ENCODE measurements around the gene IREB2.
"Not testable (repeated sequence)": the region's sequence is repeated elsewhere in the genome, so short reads cannot be mapped to it uniquely, and the experiment has no call there.

DNA sequence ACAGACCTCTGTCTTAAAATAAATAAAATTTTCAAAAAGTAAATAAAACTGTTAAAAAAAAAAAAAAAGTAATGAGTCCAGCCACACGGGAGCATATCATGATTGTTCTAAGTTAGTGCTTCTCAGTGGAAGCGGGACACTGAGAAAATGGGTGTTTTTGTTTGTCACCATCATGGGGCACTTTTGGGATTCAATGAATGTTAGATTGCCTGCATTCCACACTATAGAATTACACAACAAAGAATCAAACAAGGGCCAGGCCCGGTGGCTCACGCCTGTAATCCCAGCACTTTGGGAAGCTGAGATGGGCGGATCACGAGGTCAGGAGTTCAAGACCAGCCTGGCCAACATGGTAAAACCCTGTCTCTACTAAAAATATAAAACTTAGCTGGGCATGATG lies 3.3 kb upstream of the IREB2 start:
- not testable (repeated sequence) for TF ChIP-seq POLR2AphosphoS5 (IDR thresholded peaks at IDR 0.05); POLR2A (IDR thresholded peaks at IDR 0.05); EP300 (IDR thresholded peaks at IDR 0.05; ENCODE audit: low read depth)
- TF ChIP-seq, protein P1, sequence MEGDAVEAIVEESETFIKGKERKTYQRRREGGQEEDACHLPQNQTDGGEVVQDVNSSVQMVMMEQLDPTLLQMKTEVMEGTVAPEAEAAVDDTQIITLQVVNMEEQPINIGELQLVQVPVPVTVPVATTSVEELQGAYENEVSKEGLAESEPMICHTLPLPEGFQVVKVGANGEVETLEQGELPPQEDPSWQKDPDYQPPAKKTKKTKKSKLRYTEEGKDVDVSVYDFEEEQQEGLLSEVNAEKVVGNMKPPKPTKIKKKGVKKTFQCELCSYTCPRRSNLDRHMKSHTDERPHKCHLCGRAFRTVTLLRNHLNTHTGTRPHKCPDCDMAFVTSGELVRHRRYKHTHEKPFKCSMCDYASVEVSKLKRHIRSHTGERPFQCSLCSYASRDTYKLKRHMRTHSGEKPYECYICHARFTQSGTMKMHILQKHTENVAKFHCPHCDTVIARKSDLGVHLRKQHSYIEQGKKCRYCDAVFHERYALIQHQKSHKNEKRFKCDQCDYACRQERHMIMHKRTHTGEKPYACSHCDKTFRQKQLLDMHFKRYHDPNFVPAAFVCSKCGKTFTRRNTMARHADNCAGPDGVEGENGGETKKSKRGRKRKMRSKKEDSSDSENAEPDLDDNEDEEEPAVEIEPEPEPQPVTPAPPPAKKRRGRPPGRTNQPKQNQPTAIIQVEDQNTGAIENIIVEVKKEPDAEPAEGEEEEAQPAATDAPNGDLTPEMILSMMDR (IDR thresholded peaks at IDR 0.05) = not testable (repeated sequence)
